ENCODE data around the gene ZSWIM5.
"Not testable (repeated sequence)": the region's sequence is repeated elsewhere in the genome, so short reads cannot be mapped to it uniquely, and the experiment has no call there.

- not testable (repeated sequence) for TF ChIP-seq CTCF, POLR2A (IDR thresholded peaks at IDR 0.05)
Observed at GRCh38 chr1:45105486-45106155, 100.8 kb downstream of the ZSWIM5 start.
